HepG2 (cell line): Measurements from ENCODE around the gene VARS1. TPM values are rescaled to one million over a fixed set of nuclear protein-coding genes. Genes with fewer than 3 reads are reported as not detected.

Experiments
- AFF4 ChIP-seq: sonication (generic); formaldehyde crosslinking; IDR thresholded peaks from 2 replicates; pipeline ENCODE4 v1.4.0; 2020; ENCODE audit warnings: missing genetic modification reagents
- ARNT2 ChIP-seq: sonication (generic); formaldehyde crosslinking; IDR thresholded peaks from 2 replicates; pipeline ENCODE4 v1.8.0; 2022; ENCODE audit warnings: mild to moderate bottlenecking, low read depth, missing genetic modification reagents, moderate library complexity
- CBX5 ChIP-seq: sonication (generic); formaldehyde crosslinking; IDR thresholded peaks from 2 replicates; pipeline ENCODE4 v1.4.0; 2020; ENCODE audit warnings: missing genetic modification reagents, borderline replicate concordance
- CCAR2 ChIP-seq: fragments of 200-400 bp; formaldehyde crosslinking; optimal IDR thresholded peaks from 2 replicates; pipeline ENCODE3; 2018; ENCODE audit warnings: low read depth, mild to moderate bottlenecking, low read length, moderate library complexity
- ESRRA ChIP-seq: sonication (generic); formaldehyde crosslinking; IDR thresholded peaks from 2 replicates; pipeline ENCODE4 v1.5.1; 2020; ENCODE audit warnings: mild to moderate bottlenecking, low read depth, missing genetic modification reagents
- FIP1L1 ChIP-seq: fragments of 200-400 bp; formaldehyde crosslinking; IDR thresholded peaks from 2 replicates; pipeline ENCODE4 v1.6.1; 2018; ENCODE audit warnings: low read depth, mild to moderate bottlenecking, low read length, moderate library complexity, borderline replicate concordance; ENCODE audit not compliant: insufficient read depth
- HBP1 ChIP-seq: IDR thresholded peaks from 2 replicates; pipeline ENCODE4 v1.6.1; 2016; ENCODE audit warnings: low read depth, control low read depth
- HNRNPUL1 ChIP-seq: fragments of 200-400 bp; formaldehyde crosslinking; IDR thresholded peaks from 2 replicates; pipeline ENCODE4 v1.6.1; 2017; ENCODE audit warnings: low read depth, mild to moderate bottlenecking, low read length, moderate library complexity
- LBX2 ChIP-seq: sonication (generic); formaldehyde crosslinking; IDR thresholded peaks from 2 replicates; pipeline ENCODE4 v1.5.0; 2020; ENCODE audit warnings: missing genetic modification reagents, mild to moderate bottlenecking, borderline replicate concordance
- MAFF ChIP-seq: IDR thresholded peaks from 2 replicates; pipeline ENCODE4 v1.6.1; 2011; ENCODE audit warnings: low read depth, low read length, improper control_type of control experiment
- MXI1 ChIP-seq: IDR thresholded peaks from 3 replicates; pipeline ENCODE4 v1.6.1; 2012; ENCODE audit warnings: low read depth, low read length, inconsistent platforms, borderline replicate concordance
- MYNN ChIP-seq: sonication (generic); formaldehyde crosslinking; IDR thresholded peaks from 2 replicates; pipeline ENCODE4 v1.4.0; 2020; ENCODE audit warnings: mild to moderate bottlenecking, low read depth, missing genetic modification reagents
- NKX3-1 ChIP-seq: sonication (generic); formaldehyde crosslinking; IDR thresholded peaks from 2 replicates; pipeline ENCODE4 v1.5.0; 2020; ENCODE audit warnings: missing genetic modification reagents
- PHF8 ChIP-seq: sonication (generic); formaldehyde crosslinking; IDR thresholded peaks from 2 replicates; pipeline ENCODE4 v1.5.0; 2020; ENCODE audit warnings: missing genetic modification reagents
- SMC3 ChIP-seq: IDR thresholded peaks from 2 replicates; pipeline ENCODE4 v1.6.1; 2011; ENCODE audit warnings: low read length, improper control_type of control experiment
- SOX5 ChIP-seq: IDR thresholded peaks from 2 replicates; pipeline ENCODE4 v1.6.1; 2016; ENCODE audit warnings: borderline replicate concordance
- SYNCRIP ChIP-seq: fragments of 200-400 bp; formaldehyde crosslinking; IDR thresholded peaks from 2 replicates; pipeline ENCODE4 v1.6.1; 2018; ENCODE audit warnings: mild to moderate bottlenecking, low read depth, low read length; ENCODE audit not compliant: insufficient read depth
- TCF7L2 ChIP-seq: IDR thresholded peaks from 2 replicates; pipeline ENCODE4 v1.6.1; 2011; ENCODE audit warnings: mild to moderate bottlenecking, low read depth, low read length, moderate library complexity
- THAP11 ChIP-seq: IDR thresholded peaks from 2 replicates; pipeline ENCODE4 v1.6.1; 2016; ENCODE audit warnings: missing biosample characterization, missing genetic modification reagents
- ZMYM4 ChIP-seq: sonication (generic); formaldehyde crosslinking; IDR thresholded peaks from 2 replicates; pipeline ENCODE4 v1.8.1; 2023; ENCODE audit warnings: mild to moderate bottlenecking, missing genetic modification reagents
- ZNF331 ChIP-seq: sonication (generic); formaldehyde crosslinking; IDR thresholded peaks from 2 replicates; pipeline ENCODE4 v1.4.0; 2020; ENCODE audit warnings: missing genetic modification reagents
- ZNF513 ChIP-seq: sonication (generic); formaldehyde crosslinking; conservative IDR thresholded peaks from 2 replicates; pipeline ENCODE4 v1.5.0; 2020; ENCODE audit warnings: missing genetic modification reagents
- ZNF670 ChIP-seq: sonication (generic); formaldehyde crosslinking; IDR thresholded peaks from 2 replicates; pipeline ENCODE4 v1.8.0; 2022; ENCODE audit warnings: mild to moderate bottlenecking, missing genetic modification reagents, borderline replicate concordance
- ZNF777 ChIP-seq: sonication (generic); formaldehyde crosslinking; IDR thresholded peaks from 2 replicates; pipeline ENCODE4 v1.4.0; 2020; ENCODE audit warnings: missing genetic modification reagents
- polyA plus RNA-seq, 8 experiments: library from polyadenylated mRNA; depleted of rRNA in 3 of 8; stranded (reverse) in 7 of 8; unstranded in 1 of 8; fragments of >200 nt; fragmentation: Illumina TruSeq in 4 of 8; extraction: Trizol in 4 of 8; gene quantifications; 2 replicates each; pipeline versions ENCODE4 v1.2.1 to v1.2.3, GENCODE V29; 2011 to 2016; ENCODE audit warnings: low read depth in 4 of 8, missing spikeins in 1 of 8, mixed read lengths in 1 of 8; ENCODE audit not compliant: insufficient read depth in 1 of 8
- total RNA-seq, 5 experiments: library from RNA; depleted of rRNA; stranded (reverse); fragments of >200 nt; fragmentation: Illumina TruSeq; extraction: Trizol; gene quantifications; 2 replicates each; pipeline ENCODE4 v1.2.3, GENCODE V29; 2016; ENCODE audit warnings: low read depth in 1 of 5

The VARS1 gene
- total and polyA plus RNA-seq, 2 of the 13 experiments (the other 11 are each of a cell fraction or from before 2014, with no cell fraction given): 14.7 to 56.1 TPM

- TF ChIP-seq AFF4 (CRISPR knock-in tag) (0 out of 2 replicates have a peak, but pooled peaks have one; percentile 66), ZNF331 (CRISPR knock-in tag) (no peak), SYNCRIP (no peak), ZMYM4 (peak; percentile 89), CCAR2 (no peak), TCF7L2 (no peak), SMC3 (no peak), ZNF670 (CRISPR knock-in tag) (peak; percentile 9; the same call in 1 of the 2 replicates), MXI1 (peak; percentile 87), THAP11 (CRISPR knock-in tag) (peak; percentile 61), ARNT2 (CRISPR knock-in tag) (peak; percentile 93), FIP1L1 (no peak), MAFF (no peak), HBP1 (CRISPR knock-in tag) (peak; percentile 88), PHF8 (peak; percentile 72), ESRRA (CRISPR knock-in tag) (no peak), ZNF777 (CRISPR knock-in tag) (no peak), NKX3-1 (peak; percentile 78; the same call in 1 of the 2 replicates), LBX2 (no peak), ZNF513 (no peak), MYNN (CRISPR knock-in tag) (peak; percentile 62; the same call in 1 of the 2 replicates), SOX5 (CRISPR knock-in tag) (peak; percentile 14; the same call in 1 of the 2 replicates), CBX5 (CRISPR knock-in tag) (no peak; the same call in 1 of the 2 replicates), HNRNPUL1 (no peak)
Observed at GRCh38 chr6:31827286-31828079, 31.9 kb upstream of the VARS1 start, which contains the start of gene HSPA1B (continued).
